Astrocyte (in vitro differentiated cells and primary cell): ENCODE data around the gene FABP1. TPM values are rescaled to one million over a fixed set of nuclear protein-coding genes. Genes with fewer than 3 reads are reported as not detected.

ENCODE experiments used
- DNase-seq: peaks from one replicate; pipeline ENCODE4 v3.0.0-alpha.2; 2010; ENCODE audit warnings: low read depth
- FAIRE-seq: peaks from 2 replicates; lab custom pipeline; 2011; peaks lifted over from hg19 to GRCh38; lab: Jason Lieb, UNC
- H2AFZ ChIP-seq: 2 replicates; pipeline ENCODE4 v1.6.0; 2012; ENCODE audit warnings: low read depth, low read length, inconsistent platforms
- H3K27ac ChIP-seq: 2 replicates; pipeline ENCODE4 v1.5.1; 2011; ENCODE audit warnings: low read depth, low read length, inconsistent platforms
- H3K27me3 ChIP-seq: 2 replicates; pipeline ENCODE4 v1.6.0; 2011; ENCODE audit warnings: low read length, inconsistent platforms; ENCODE audit not compliant: insufficient read depth
- H3K36me3 ChIP-seq: 2 replicates; pipeline ENCODE4 v1.5.1; 2011; ENCODE audit warnings: low read length, inconsistent platforms; ENCODE audit not compliant: insufficient read depth
- H3K4me1 ChIP-seq: 2 replicates; pipeline ENCODE4 v1.5.1; 2011; ENCODE audit warnings: low read length, inconsistent platforms; ENCODE audit not compliant: insufficient read depth
- H3K4me2 ChIP-seq: 2 replicates; pipeline ENCODE4 v1.6.0; 2012; ENCODE audit warnings: low read length, inconsistent platforms
- H3K4me3 ChIP-seq: 2 replicates; pipeline ENCODE4 v1.5.1; 2011; ENCODE audit warnings: low read depth, mild to moderate bottlenecking, low read length, inconsistent platforms; ENCODE audit not compliant: insufficient read depth
- H3K79me2 ChIP-seq: 2 replicates; pipeline ENCODE4 v1.6.0; 2012; ENCODE audit warnings: mild to moderate bottlenecking, low read length, inconsistent platforms; ENCODE audit not compliant: insufficient read depth
- H3K9ac ChIP-seq: 2 replicates; pipeline ENCODE4 v1.6.0; 2012; ENCODE audit warnings: mild to moderate bottlenecking, low read length, inconsistent platforms
- H3K9me3 ChIP-seq: 2 replicates; pipeline ENCODE4 v1.5.1; 2012; ENCODE audit warnings: low read depth, mild to moderate bottlenecking, low read length, inconsistent platforms; ENCODE audit not compliant: insufficient read depth
- H4K20me1 ChIP-seq: 2 replicates; pipeline ENCODE4 v1.6.0; 2012; ENCODE audit warnings: low read length, inconsistent platforms; ENCODE audit not compliant: insufficient read depth
- H3K27ac Mint-ChIP-seq: one replicate; pipeline ENCODE4 v1.8.0; 2021; ENCODE audit warnings: mild to moderate bottlenecking, mixed read lengths; ENCODE audit not compliant: unreplicated experiment
- H3K27me3 Mint-ChIP-seq: one replicate; pipeline ENCODE4 v1.8.0; 2021; ENCODE audit warnings: low read depth, mixed read lengths; ENCODE audit not compliant: unreplicated experiment
- H3K36me3 Mint-ChIP-seq: one replicate; pipeline ENCODE4 v1.8.0; 2021; ENCODE audit warnings: low read depth, mixed read lengths; ENCODE audit not compliant: unreplicated experiment
- H3K4me1 Mint-ChIP-seq: one replicate; pipeline ENCODE4 v1.8.0; 2021; ENCODE audit warnings: low read depth, mixed read lengths; ENCODE audit not compliant: unreplicated experiment
- H3K4me3 Mint-ChIP-seq: one replicate; pipeline ENCODE4 v1.8.0; 2021; ENCODE audit warnings: mild to moderate bottlenecking, moderate library complexity, mixed read lengths; ENCODE audit not compliant: unreplicated experiment
- H3K9me3 Mint-ChIP-seq: one replicate; pipeline ENCODE4 v1.8.0; 2021; ENCODE audit warnings: mild to moderate bottlenecking, mixed read lengths; ENCODE audit not compliant: unreplicated experiment
- EZH2 ChIP-seq: IDR thresholded peaks from 2 replicates; pipeline ENCODE4 v1.6.1; 2012; ENCODE audit warnings: mild to moderate bottlenecking, low read length, inconsistent platforms; ENCODE audit not compliant: insufficient read depth
- total RNA-seq: library from RNA; stranded (reverse); gene quantifications from 2 replicates; pipeline ENCODE4 v1.2.1, GENCODE V29; 2021
- TF ChIP-seq, protein P1 (sequence below): IDR thresholded peaks from 2 replicates; pipeline ENCODE4 v1.5.1; 2011; ENCODE audit warnings: low read depth, mild to moderate bottlenecking, inconsistent platforms, low read length, moderate library complexity; ENCODE audit not compliant: insufficient read depth

FABP1 gene
- total RNA-seq, 1 donor from 2014 or later, result not detected

DNA sequence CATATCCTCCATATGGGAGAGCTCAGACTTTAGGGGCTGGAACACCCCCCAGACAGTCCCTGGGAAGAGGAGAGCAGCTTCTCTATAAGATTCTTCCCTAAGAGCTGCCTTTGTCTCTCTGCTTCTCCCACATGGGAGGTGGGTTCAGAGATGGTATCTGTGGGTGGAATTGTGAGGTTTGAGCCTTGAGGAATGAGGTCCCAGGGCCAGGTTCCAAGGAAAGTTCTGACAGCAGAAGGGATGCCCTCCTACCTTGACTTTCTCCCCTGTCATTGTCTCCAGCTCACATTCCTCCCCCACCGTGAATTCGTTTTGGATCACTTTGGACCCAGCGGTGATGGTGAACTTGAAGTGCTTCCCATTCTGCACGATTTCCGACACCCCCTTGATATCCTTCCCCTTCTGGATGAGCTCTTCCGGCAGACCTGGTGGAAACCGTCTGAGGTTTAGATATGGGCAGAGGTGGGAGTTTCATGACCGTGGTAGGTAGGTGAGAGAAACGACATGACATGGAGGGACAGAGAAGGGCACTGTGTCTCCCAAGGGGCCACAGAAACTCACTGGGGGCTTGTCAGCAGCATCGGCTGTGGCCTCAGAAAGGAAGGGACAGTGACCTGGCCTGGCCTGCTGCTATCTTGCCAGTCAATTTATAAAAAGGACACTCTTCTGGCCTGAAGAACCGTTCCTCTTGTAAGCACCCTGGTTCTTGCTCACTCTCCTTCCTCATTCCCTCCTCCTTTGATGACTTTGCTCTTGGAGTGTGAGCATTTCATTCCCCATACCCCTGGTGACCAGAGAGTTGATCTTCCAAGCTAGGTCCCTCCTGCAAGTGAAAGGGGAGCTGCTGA lies 1.7 kb downstream of the FABP1 start:
- no peaks in the 10 kb centered on the region for H3K4me1 Mint-ChIP-seq
- Histone ChIP-seq H3K4me2 (no peak overlapping the region), H3K9me3 (no peaks in the 10 kb centered on the region), H3K79me2 (no peaks in the 10 kb centered on the region), H3K9ac (no peak overlapping the region), H3K27me3 (peaks cover 2% of the 10 kb centered on the region), H2AFZ (no peak overlapping the region), H3K4me3 (no peak overlapping the region), H3K27ac (no peak overlapping the region), H3K36me3 (no peaks in the 10 kb centered on the region), H4K20me1 (no peaks in the 10 kb centered on the region), H3K4me1 (no peaks in the 10 kb centered on the region)
- H3K27me3 Mint-ChIP-seq, result peaks cover 43% of the 10 kb centered on the region
- H3K4me3 Mint-ChIP-seq, result no peak overlapping the region
- no peaks in the 10 kb centered on the region for H3K36me3 Mint-ChIP-seq
- no peak for FAIRE-seq
- H3K9me3 Mint-ChIP-seq, result peaks cover 2% of the 10 kb centered on the region
- H3K27ac Mint-ChIP-seq, result no peak overlapping the region
- DNase-seq, result no peak
- TF ChIP-seq, protein P1, sequence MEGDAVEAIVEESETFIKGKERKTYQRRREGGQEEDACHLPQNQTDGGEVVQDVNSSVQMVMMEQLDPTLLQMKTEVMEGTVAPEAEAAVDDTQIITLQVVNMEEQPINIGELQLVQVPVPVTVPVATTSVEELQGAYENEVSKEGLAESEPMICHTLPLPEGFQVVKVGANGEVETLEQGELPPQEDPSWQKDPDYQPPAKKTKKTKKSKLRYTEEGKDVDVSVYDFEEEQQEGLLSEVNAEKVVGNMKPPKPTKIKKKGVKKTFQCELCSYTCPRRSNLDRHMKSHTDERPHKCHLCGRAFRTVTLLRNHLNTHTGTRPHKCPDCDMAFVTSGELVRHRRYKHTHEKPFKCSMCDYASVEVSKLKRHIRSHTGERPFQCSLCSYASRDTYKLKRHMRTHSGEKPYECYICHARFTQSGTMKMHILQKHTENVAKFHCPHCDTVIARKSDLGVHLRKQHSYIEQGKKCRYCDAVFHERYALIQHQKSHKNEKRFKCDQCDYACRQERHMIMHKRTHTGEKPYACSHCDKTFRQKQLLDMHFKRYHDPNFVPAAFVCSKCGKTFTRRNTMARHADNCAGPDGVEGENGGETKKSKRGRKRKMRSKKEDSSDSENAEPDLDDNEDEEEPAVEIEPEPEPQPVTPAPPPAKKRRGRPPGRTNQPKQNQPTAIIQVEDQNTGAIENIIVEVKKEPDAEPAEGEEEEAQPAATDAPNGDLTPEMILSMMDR, result no peak
- no peak for TF ChIP-seq EZH2

DNA sequence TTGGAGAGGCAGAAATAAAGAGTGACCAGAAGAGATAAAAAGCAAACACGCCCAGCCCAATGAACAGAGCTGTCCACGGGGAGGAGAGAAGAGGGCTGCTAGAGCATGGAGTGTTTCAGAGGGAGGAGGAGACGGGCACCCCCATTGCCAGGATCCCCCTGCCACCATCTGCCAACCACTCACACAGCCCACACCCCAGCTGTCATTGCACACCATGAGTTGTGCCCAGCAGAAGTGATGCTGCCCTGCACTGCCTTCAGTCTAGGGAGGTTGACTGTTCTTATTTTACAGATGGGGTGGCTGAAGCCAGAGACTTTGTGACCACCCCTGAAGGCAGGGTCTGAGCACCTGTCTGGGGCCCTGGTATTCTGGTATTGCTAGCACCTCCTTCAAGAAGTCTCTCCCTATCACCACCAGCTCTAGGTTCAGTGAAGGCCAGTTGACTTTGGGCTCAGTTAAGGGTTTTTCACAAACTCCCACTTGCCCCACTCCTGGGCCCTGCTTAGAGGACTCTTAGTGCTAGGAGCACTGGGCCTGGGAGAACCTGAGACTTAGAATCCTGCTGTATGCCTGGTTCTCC lies 2.4 kb downstream of the FABP1 start:
- no peaks in the 10 kb centered on the region for H3K4me1 Mint-ChIP-seq
- Histone ChIP-seq H3K27ac (no peak overlapping the region), H3K9ac (no peak overlapping the region), H3K4me3 (no peak overlapping the region), H3K36me3 (no peaks in the 10 kb centered on the region), H3K27me3 (peaks cover 2% of the 10 kb centered on the region), H3K79me2 (no peaks in the 10 kb centered on the region), H4K20me1 (no peaks in the 10 kb centered on the region), H2AFZ (no peak overlapping the region), H3K4me2 (no peak overlapping the region), H3K4me1 (no peaks in the 10 kb centered on the region), H3K9me3 (no peaks in the 10 kb centered on the region)
- H3K27ac Mint-ChIP-seq, result no peak overlapping the region
- no peak overlapping the region for H3K4me3 Mint-ChIP-seq
- no peak for TF ChIP-seq EZH2
- TF ChIP-seq, protein P1, result no peak
- H3K36me3 Mint-ChIP-seq, result no peaks in the 10 kb centered on the region
- DNase-seq (no peak), FAIRE-seq (no peak)
- peaks cover 2% of the 10 kb centered on the region for H3K9me3 Mint-ChIP-seq
- H3K27me3 Mint-ChIP-seq, result peaks cover 43% of the 10 kb centered on the region
